HepG2 (cell line): ENCODE data around the gene ANKRD53. TPM values are rescaled to one million over a fixed set of nuclear protein-coding genes. Genes with fewer than 3 reads are reported as not detected.

Experiments used
- ATAC-seq: fragments of 200-7000 bp; cut with Tn5 transposase; 3 replicates; pipeline ENCODE4 v1.9.1; 2020; ENCODE audit warnings: mild to moderate bottlenecking, moderate library complexity
- BruUV-seq: library from RNA; stranded (reverse); fragments of 400-500 nt; replicated peaks from 2 replicates; lab custom pipeline; 2021; lab: Mats Ljungman, UMichigan
- CTCF ChIA-PET: fragments of 300-600 bp; formaldehyde crosslinking; extraction: SDS; loops from one replicate; lab custom pipeline; 2021; ENCODE audit warnings: low total read pairs, inconsistent platforms, low intra/inter-chr PET ratio; lab: Yijun Ruan, JAX
- POLR2A ChIA-PET: fragments of 350-600 bp; sonication (Branson Sonifier 250); formaldehyde crosslinking; loops from one replicate; lab custom pipeline; 2020; ENCODE audit warnings: antibody characterized with exemption, inconsistent platforms; lab: Yijun Ruan, JAX
- DNase-seq: peaks from one replicate; pipeline ENCODE4 v3.0.0-alpha.2; 2015; ENCODE audit warnings: low spot score
- FAIRE-seq: peaks from 3 replicates; lab custom pipeline; 2011; peaks lifted over from hg19 to GRCh38; lab: Jason Lieb, UNC
- H2AFZ ChIP-seq: one replicate; pipeline ENCODE4 v1.6.1; 2011; ENCODE audit warnings: low read length, inconsistent platforms
- H3K27ac ChIP-seq: fragments of 300-600 bp; 3 replicates; pipeline ENCODE4 v1.8.0; 2011; ENCODE audit warnings: mixed run types, mild to moderate bottlenecking, mixed read lengths, low read length, inconsistent platforms; ENCODE audit not compliant: insufficient read depth; ENCODE audit errors: extremely low read length
- H3K27me3 ChIP-seq, 2 experiments: fragments of 200-600 bp in 1 of 2; 2 replicates in 1 of 2; 3 replicates in 1 of 2; pipeline versions ENCODE4 v1.6.0 to v1.8.0; 2011; ENCODE audit warnings: low read length in 2 of 2, mild to moderate bottlenecking in 2 of 2, moderate library complexity in 2 of 2, inconsistent platforms in 1 of 2; ENCODE audit not compliant: insufficient read depth in 2 of 2, control insufficient read depth in 1 of 2
- H3K36me3 ChIP-seq, 2 experiments: fragments of 200-600 bp in 1 of 2; replicated peaks in 1 of 2; 2 replicates in 1 of 2; 3 replicates in 1 of 2; pipeline versions ENCODE4 v1.5.1 to v1.8.0; 2011; ENCODE audit warnings: low read length in 2 of 2, inconsistent platforms in 1 of 2; ENCODE audit not compliant: insufficient read depth in 2 of 2, control insufficient read depth in 1 of 2
- H3K4me1 ChIP-seq: 2 replicates; pipeline ENCODE4 v1.5.1; 2012; ENCODE audit warnings: low read length, inconsistent platforms; ENCODE audit not compliant: insufficient read depth
- H3K4me2 ChIP-seq: 2 replicates; pipeline ENCODE4 v1.6.0; 2011; ENCODE audit warnings: low read depth, low read length, inconsistent platforms
- H3K4me3 ChIP-seq, 3 experiments: fragments of 200-600 bp in 1 of 3; sonication (generic), shearing (Covaris generic) in 1 of 3; replicated peaks in 1 of 3; 2 replicates each; pipeline ENCODE4 v1.5.1; 2011 to 2016; ENCODE audit warnings: low read length in 3 of 3, inconsistent platforms in 2 of 3, low read depth in 2 of 3, mild to moderate bottlenecking in 2 of 3, control low read depth in 1 of 3, mixed read lengths in 1 of 3; ENCODE audit not compliant: insufficient read depth in 1 of 3
- H3K79me2 ChIP-seq: one replicate; pipeline ENCODE4 v1.6.1; 2011; ENCODE audit warnings: low read length, inconsistent platforms; ENCODE audit not compliant: insufficient read depth
- H3K9ac ChIP-seq: 2 replicates; pipeline ENCODE4 v1.6.0; 2011; ENCODE audit warnings: mild to moderate bottlenecking, low read depth, low read length, inconsistent platforms; ENCODE audit not compliant: insufficient read depth
- H3K9me3 ChIP-seq: 2 replicates; pipeline ENCODE4 v1.5.1; 2012; ENCODE audit warnings: mild to moderate bottlenecking, low read length
- H4K20me1 ChIP-seq: 2 replicates; pipeline ENCODE4 v1.6.0; 2011; ENCODE audit warnings: inconsistent platforms, mild to moderate bottlenecking, low read length, moderate library complexity; ENCODE audit not compliant: insufficient read depth
- ELF1 ChIP-seq: sonication (generic); formaldehyde crosslinking; IDR thresholded peaks from 2 replicates; pipeline ENCODE4 v1.4.0; 2020; ENCODE audit warnings: missing genetic modification reagents
- JARID2 ChIP-seq: sonication (generic); formaldehyde crosslinking; IDR thresholded peaks from 2 replicates; pipeline ENCODE4 v1.8.1; 2023; ENCODE audit warnings: missing genetic modification reagents, inconsistent platforms; ENCODE audit not compliant: insufficient replicate concordance
- NFATC3 ChIP-seq: sonication (generic); formaldehyde crosslinking; IDR thresholded peaks from 2 replicates; pipeline ENCODE4 v1.5.1; 2020; ENCODE audit warnings: mild to moderate bottlenecking, missing genetic modification reagents
- PLRG1 ChIP-seq: fragments of 450-650 bp; conservative IDR thresholded peaks from 2 replicates; pipeline ENCODE4 v1.6.1; 2016
- RBM39 ChIP-seq: fragments of 200-400 bp; formaldehyde crosslinking; IDR thresholded peaks from one replicate; pipeline ENCODE4 v1.6.1; 2018; ENCODE audit warnings: antibody characterized with exemption, mild to moderate bottlenecking, low read depth, low read length; ENCODE audit not compliant: poor library complexity, severe bottlenecking
- SP1 ChIP-seq, 2 experiments: fragments of 450-650 bp in 1 of 2; sonication (generic) in 1 of 2; formaldehyde crosslinking in 1 of 2; IDR thresholded peaks; 2 replicates each; pipeline versions ENCODE4 v1.4.0 to v1.6.1; 2016 to 2020; ENCODE audit warnings: missing genetic modification reagents in 1 of 2
- SRY ChIP-seq: sonication (generic); formaldehyde crosslinking; IDR thresholded peaks from 2 replicates; pipeline ENCODE4 v1.8.0; 2022; ENCODE audit warnings: mild to moderate bottlenecking, missing genetic modification reagents
- ZNF512B ChIP-seq: sonication (generic); formaldehyde crosslinking; IDR thresholded peaks from 2 replicates; pipeline ENCODE4 v1.5.1; 2020; ENCODE audit warnings: missing genetic modification reagents, mild to moderate bottlenecking, borderline replicate concordance
- ZNF768 ChIP-seq: sonication (generic); formaldehyde crosslinking; IDR thresholded peaks from 2 replicates; pipeline ENCODE4 v1.4.0; 2020; ENCODE audit warnings: missing genetic modification reagents
- WGBS: methylation state at CpG from one replicate; pipeline ENCODE4 v1.1.6; 2017; ENCODE audit warnings: low lambda C conversion rate; 5-methylcytosine and 5-hydroxymethylcytosine counted together
- in situ Hi-C: cut with HindIII; loops from 2 replicates; pipeline ENCODE4 v1.10.0; 2017; ENCODE audit warnings: low pct_unique_long_range_greater_than_20kb; ENCODE audit not compliant: extremely low pct_ligation_motif_present
- intact Hi-C: fragments of 100-400 bp; cut with micrococcal nuclease; formaldehyde crosslinking; loops from one replicate; pipeline ENCODE4 v1.10.0; 2022; ENCODE audit not compliant: unreplicated experiment
- polyA plus RNA-seq, 8 experiments: library from polyadenylated mRNA; depleted of rRNA in 3 of 8; stranded (reverse) in 7 of 8; unstranded in 1 of 8; fragments of >200 nt; fragmentation: Illumina TruSeq in 4 of 8; extraction: Trizol in 4 of 8; gene quantifications; 2 replicates each; pipeline versions ENCODE4 v1.2.1 to v1.2.3, GENCODE V29; 2011 to 2016; ENCODE audit warnings: low read depth in 4 of 8, missing spikeins in 1 of 8, mixed read lengths in 1 of 8; ENCODE audit not compliant: insufficient read depth in 1 of 8
- total RNA-seq, 5 experiments: library from RNA; depleted of rRNA; stranded (reverse); fragments of >200 nt; fragmentation: Illumina TruSeq; extraction: Trizol; gene quantifications; 2 replicates each; pipeline ENCODE4 v1.2.3, GENCODE V29; 2016; ENCODE audit warnings: low read depth in 1 of 5
- TF ChIP-seq, protein P1 (sequence below): IDR thresholded peaks from 2 replicates; pipeline ENCODE4 v1.6.1; 2016; ENCODE audit warnings: missing biosample characterization, missing genetic modification reagents, low read depth
- TF ChIP-seq, protein P2 (sequence below): IDR thresholded peaks from 2 replicates; pipeline ENCODE4 v1.6.1; 2012; ENCODE audit warnings: inconsistent platforms
- TF ChIP-seq, protein P3 (sequence below): sonication (generic); formaldehyde crosslinking; IDR thresholded peaks from 2 replicates; pipeline ENCODE4 v1.4.0; 2020; ENCODE audit warnings: missing genetic modification reagents, borderline replicate concordance
- TF ChIP-seq, protein P4 (sequence below): sonication (generic); formaldehyde crosslinking; IDR thresholded peaks from 2 replicates; pipeline ENCODE4 v1.5.0; 2020; ENCODE audit warnings: missing genetic modification reagents
- TF ChIP-seq, protein P5 (sequence below): sonication (generic); formaldehyde crosslinking; IDR thresholded peaks from 2 replicates; pipeline ENCODE4 v1.4.0; 2020; ENCODE audit warnings: missing genetic modification reagents

Gene ANKRD53
- total and polyA plus RNA-seq, 2 of the 13 experiments (the other 11 are each of a cell fraction or from before 2014, with no cell fraction given) = 0.15 TPM; not detected in 1

GRCh38 chr2:70962211-70962884 lies 16.1 kb upstream of the ANKRD53 start:
- Histone ChIP-seq H3K27ac (no peak overlapping the region), H3K4me2 (no peak overlapping the region), H3K9me3 (no peaks in the 10 kb centered on the region), H3K36me3 (no peaks in the 10 kb centered on the region), H3K27me3 (peaks cover 0 to 6% of the 10 kb centered on the region in 2 experiments; a peak in 3 of 5 replicates), H2AFZ (no peak overlapping the region), H3K79me2 (no peaks in the 10 kb centered on the region), H3K9ac (no peak overlapping the region), H4K20me1 (no peaks in the 10 kb centered on the region), H3K4me3 (no peak overlapping the region), H3K4me1 (peaks cover 17% of the 10 kb centered on the region)
- intact Hi-C loops (no loop called here), in situ Hi-C loops (no loop called here)
- ChIA-PET CTCF (no interaction called here), POLR2A (interaction anchor here (1.0 kb wide), 1 partner anchor 15 kb away, joined by 3 read pairs; no protein-coding TSS in a partner anchor)
- DNase-seq = no peak
- no peak; the same call in 2 of the 3 replicates for ATAC-seq
- 45% methylated on average over 12 of the region's 12 CpGs for WGBS
- no TSS peak for BruUV-seq
- no peak for FAIRE-seq
- TF ChIP-seq PLRG1 (no peak), SRY (no peak), ZNF768 (CRISPR knock-in tag) (no peak), RBM39 (no peak), NFATC3 (CRISPR knock-in tag) (no peak), ELF1 (no peak), JARID2 (CRISPR knock-in tag) (no peak), SP1 (IDR thresholded peaks at IDR 0.05) (no peak), SP1 (CRISPR knock-in tag; IDR thresholded peaks at IDR 0.05) (no peak), ZNF512B (CRISPR knock-in tag) (no peak)
- TF ChIP-seq, protein P1, sequence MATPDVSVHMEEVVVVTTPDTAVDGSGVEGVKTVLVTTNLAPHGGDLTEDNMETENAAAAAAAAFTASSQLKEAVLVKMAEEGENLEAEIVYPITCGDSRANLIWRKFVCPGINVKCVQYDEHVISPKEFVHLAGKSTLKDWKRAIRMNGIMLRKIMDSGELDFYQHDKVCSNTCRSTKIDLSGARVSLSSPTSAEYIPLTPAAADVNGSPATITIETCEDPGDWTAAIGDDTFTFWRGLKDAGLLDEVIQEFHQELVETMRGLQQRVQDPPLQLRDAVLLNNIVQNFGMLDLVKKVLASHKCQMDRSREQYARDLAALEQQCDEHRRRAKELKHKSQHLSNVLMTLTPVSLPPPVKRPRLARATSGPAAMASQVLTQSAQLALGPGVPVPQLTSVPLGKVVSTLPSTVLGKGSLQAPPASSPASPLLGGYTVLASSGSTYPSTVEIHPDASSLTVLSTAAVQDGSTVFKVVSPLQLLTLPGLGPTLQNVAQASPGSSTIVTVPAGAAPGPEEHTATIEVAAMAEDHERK (CRISPR knock-in tag) = no peak
- TF ChIP-seq, protein P2, sequence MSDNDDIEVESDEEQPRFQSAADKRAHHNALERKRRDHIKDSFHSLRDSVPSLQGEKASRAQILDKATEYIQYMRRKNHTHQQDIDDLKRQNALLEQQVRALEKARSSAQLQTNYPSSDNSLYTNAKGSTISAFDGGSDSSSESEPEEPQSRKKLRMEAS = no peak
- TF ChIP-seq, protein P3, sequence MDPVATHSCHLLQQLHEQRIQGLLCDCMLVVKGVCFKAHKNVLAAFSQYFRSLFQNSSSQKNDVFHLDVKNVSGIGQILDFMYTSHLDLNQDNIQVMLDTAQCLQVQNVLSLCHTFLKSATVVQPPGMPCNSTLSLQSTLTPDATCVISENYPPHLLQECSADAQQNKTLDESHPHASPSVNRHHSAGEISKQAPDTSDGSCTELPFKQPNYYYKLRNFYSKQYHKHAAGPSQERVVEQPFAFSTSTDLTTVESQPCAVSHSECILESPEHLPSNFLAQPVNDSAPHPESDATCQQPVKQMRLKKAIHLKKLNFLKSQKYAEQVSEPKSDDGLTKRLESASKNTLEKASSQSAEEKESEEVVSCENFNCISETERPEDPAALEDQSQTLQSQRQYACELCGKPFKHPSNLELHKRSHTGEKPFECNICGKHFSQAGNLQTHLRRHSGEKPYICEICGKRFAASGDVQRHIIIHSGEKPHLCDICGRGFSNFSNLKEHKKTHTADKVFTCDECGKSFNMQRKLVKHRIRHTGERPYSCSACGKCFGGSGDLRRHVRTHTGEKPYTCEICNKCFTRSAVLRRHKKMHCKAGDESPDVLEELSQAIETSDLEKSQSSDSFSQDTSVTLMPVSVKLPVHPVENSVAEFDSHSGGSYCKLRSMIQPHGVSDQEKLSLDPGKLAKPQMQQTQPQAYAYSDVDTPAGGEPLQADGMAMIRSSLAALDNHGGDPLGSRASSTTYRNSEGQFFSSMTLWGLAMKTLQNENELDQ (CRISPR knock-in tag) = no peak
- TF ChIP-seq, protein P4, sequence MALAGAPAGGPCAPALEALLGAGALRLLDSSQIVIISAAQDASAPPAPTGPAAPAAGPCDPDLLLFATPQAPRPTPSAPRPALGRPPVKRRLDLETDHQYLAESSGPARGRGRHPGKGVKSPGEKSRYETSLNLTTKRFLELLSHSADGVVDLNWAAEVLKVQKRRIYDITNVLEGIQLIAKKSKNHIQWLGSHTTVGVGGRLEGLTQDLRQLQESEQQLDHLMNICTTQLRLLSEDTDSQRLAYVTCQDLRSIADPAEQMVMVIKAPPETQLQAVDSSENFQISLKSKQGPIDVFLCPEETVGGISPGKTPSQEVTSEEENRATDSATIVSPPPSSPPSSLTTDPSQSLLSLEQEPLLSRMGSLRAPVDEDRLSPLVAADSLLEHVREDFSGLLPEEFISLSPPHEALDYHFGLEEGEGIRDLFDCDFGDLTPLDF (CRISPR knock-in tag) = no peak
- TF ChIP-seq, protein P5, sequence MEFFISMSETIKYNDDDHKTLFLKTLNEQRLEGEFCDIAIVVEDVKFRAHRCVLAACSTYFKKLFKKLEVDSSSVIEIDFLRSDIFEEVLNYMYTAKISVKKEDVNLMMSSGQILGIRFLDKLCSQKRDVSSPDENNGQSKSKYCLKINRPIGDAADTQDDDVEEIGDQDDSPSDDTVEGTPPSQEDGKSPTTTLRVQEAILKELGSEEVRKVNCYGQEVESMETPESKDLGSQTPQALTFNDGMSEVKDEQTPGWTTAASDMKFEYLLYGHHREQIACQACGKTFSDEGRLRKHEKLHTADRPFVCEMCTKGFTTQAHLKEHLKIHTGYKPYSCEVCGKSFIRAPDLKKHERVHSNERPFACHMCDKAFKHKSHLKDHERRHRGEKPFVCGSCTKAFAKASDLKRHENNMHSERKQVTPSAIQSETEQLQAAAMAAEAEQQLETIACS (CRISPR knock-in tag) = no peak
